HPDE6-E6E7 (cell line): ENCODE results near the gene WDPCP.
"Not testable (repeated sequence)": the region's sequence is repeated elsewhere in the genome, so short reads cannot be mapped to it uniquely, and the experiment has no call there.

Source experiments
- DNase-seq: peaks from one replicate; pipeline ENCODE4 v3.0.0; 2011; ENCODE audit warnings: missing footprints; ENCODE audit errors: extremely low spot score

The WDPCP gene

GRCh38 chr2:63104482-63104881 lies 483.8 kb downstream of the WDPCP start:
- DNase-seq, result no peak

- DNase-seq, result no peak
Measured at GRCh38 chr2:63101954-63102353, 486.3 kb downstream of the WDPCP start.

DNA sequence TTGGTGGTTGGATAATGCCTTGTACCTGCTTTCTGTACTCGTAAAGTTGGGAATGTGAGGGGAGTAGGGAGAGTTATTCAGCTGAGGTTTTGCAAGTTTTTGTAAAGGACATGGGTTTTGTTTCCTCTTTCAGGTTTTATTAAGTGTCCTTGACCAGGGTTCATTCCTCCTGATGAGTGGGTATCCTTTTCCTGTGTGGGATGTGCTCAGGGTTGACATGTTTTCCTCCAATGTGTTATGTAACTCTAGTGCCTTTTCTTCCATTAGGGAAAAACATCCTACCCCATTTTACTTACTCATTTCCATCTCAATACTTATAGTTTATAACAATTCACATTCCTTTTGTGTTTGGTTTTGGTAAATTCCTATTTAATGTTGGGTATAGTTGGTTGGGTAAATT lies 489.2 kb downstream of the WDPCP start:
- no peak for DNase-seq

DNA sequence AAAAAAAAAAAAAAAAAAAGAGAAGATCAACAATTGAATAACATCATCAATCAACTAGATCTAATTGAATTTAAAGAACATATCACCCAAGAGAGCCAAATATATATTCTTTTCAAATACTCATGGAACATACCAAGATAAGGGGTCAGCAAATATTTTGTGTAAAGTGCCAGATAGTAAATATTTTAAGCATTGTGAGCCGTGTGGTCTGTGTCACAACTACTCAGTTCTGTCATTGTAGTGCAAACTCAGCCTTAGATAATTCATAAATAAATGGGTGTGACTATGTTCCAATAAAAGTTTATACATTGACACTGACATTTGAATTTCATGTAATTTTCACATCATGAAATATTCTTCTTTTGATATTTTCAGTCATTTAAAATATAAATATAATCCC lies 491.8 kb downstream of the WDPCP start:
- DNase-seq, result no peak

GRCh38 chr2:63093502-63093901 lies 494.8 kb downstream of the WDPCP start:
- no peak for DNase-seq

DNA sequence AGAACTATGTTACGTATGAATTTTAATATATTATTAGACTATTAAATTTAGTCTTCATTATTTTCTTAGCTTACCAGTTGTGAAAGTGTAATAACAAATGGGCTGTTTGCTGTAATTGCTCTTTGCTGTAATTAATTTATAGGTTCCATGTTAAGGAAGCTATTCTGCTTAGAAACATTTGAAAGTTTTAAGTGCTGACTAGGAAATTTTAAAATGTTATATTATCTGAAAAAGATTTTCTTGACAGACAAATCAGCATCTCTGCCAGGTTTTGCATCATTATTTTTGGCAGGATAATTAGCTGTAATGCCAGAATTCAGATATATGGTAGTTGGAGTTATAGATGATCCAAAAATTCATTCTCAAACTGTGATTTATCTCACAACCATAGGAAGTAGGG lies 495.4 kb downstream of the WDPCP start:
- DNase-seq, result no peak

DNA sequence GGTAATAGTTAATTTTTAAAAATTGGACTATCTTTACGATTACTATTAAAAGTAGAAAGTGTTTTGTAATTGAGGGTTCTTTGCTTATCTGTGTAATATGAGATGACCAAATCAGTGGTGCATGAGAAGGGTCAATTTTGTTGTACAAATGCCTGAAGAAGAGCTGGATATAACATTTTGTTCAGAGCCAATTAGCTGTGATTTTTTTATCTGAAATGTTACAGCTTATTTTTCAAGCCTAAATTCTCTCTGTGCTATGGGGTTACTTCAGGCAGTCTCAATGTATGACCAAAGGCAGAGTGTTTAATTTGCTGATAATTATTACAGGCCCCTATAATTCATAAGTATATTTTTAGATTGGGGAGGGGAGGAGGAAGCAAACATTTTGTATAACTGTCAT lies 495.9 kb downstream of the WDPCP start:
- DNase-seq, result no peak

DNA sequence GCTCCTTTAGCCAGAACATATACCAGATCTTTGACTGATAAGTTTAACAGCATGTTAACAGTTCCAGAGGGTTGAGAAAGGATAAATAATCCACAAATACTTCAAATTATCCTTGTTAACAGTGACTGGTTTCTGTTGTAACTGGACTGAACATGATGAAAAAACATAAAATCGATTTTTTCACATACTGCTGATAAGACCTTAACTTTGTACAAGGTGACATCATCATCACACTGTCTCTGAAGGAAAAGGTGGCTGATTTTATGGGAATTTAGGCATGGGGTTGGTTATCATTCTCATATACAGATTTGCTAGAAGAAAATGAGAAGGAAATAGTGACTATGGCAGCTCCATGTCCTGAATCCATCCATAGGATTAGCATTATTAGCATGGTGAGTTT lies 501.6 kb downstream of the WDPCP start:
- no peak for DNase-seq

DNA sequence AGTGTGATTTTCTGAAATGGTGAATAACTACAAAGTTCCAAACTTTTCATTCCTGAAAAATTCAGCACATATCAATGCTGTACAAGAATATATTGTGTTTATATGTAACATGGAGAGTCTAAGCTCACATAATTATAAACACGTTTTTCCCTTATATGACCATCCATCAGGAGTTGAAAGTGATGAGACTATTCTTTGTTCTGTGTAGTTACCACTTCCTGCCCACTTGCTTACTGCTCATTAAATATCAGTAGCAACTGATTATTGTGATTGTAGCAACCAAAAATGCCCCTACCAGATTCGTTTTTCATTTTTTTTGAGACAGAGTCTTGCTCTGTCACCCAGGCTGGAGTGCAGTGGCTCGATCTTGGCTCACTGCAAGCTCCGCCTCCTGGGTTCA lies 506.9 kb downstream of the WDPCP start:
- DNase-seq, result no peak

DNA sequence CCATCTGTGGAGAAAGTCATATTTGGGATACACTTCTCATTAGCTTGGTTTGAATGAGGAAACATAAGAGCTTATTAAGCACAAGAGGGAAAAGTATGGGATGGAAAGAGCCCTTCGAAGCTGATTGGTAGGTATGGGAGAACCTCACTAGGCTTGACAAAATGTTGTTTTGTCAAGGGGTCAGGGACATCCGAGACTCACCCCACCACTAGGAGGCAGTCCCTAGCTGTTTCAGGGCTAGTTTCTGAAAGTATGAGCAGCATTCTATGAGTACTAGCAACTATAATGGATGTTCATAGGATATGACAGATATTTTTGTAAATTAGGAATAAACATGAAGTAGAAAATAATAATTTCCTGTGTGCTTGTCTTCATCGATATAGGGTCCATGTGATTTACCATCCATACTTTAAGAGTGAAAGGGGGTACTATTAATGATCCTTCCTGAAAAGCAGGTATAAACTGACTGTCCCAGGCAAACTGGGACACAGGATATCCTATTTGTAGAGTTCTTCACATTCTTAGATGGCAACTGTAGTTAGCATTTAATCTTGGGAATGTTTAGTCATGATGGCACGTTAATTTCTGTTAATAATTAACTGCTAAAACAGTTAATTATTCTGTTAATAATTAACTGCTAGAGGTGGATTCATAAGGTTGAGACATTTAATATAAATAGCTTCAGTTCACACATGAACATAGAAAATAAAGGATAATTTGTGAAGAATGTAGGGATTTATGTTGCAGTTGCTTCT lies 509.2 kb downstream of the WDPCP start:
- DNase-seq, result no peak

DNA sequence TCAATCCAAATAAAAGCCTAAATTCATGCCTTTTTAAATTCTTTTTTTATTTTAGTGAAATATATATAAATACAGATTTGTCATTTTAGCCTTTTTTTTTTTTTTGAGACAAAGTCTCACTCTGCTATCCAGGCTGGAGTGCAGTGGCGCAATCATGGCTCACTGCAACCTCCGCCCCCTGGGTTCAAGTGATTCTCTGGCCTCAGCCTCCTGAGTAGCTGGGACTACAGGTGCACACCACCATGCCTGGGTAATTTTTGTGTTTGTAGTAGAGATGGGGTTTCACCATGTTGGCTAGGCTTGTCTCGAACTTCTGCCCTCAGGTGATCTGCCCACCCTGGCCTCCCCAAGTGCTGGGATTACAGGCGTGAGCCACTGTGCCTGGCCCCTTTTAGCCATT lies 513.9 kb downstream of the WDPCP start:
- not testable (repeated sequence) for DNase-seq

DNA sequence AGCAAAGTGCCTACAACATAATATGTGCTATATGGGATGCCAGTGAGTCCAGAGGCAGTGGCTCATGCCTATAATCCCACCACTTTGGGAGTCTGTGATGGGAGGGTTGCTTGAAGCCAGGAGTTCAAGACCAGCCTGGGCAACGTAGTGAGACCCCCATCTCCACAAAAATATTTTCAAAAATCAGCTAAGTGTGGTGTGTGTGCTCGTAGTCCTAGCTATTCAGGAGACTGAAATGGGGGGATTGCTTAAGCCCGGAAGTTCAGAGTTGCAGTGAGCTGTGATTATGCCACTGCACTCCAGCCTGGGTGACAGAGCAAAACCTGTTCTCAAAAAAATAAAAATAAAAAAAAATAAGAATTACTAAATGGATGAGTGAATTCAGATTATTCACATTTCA lies 514.3 kb downstream of the WDPCP start:
- no peak for DNase-seq

DNA sequence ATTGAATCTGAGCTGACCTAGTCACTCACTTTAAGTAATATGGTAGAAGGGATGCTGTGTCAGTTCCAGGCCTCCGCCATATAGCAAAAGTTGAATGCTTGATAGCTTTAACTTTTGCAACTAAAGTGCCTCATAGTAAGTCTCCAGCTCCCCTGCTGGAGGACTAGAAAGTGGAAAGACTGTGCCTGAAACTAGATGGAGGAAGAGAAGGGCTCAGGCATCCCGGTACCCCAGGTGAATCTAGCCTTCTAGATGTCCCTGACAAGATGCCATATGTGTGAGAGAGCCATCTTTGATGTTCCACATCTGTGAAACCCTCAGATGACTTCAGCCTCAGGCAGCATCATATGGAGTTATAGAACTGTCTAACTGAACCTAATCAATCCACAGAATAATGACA lies 516.6 kb downstream of the WDPCP start:
- DNase-seq, result no peak
